AG10803 (cell line): ENCODE data around the gene HDDC3.

Source experiments
- DNase-seq: peaks from one replicate; pipeline ENCODE4 v3.0.0; 2010; ENCODE audit warnings: low read depth
- H3K4me3 ChIP-seq: 2 replicates; pipeline ENCODE4 v1.5.1; 2011; ENCODE audit warnings: mild to moderate bottlenecking, low read length, control low read depth
- CTCF ChIP-seq: conservative IDR thresholded peaks from 2 replicates; pipeline ENCODE4 v1.5.1; 2011; ENCODE audit warnings: mild to moderate bottlenecking, low read length, control low read depth, inconsistent platforms

The HDDC3 gene

GRCh38 chr15:90892023-90892422 is 40.3 kb downstream of the HDDC3 start:
- no peak for TF ChIP-seq CTCF
- DNase-seq: no peak
- H3K4me3 ChIP-seq: no peak overlapping the region

- DNase-seq: no peak
- no peak overlapping the region for H3K4me3 ChIP-seq
- TF ChIP-seq CTCF: no peak
These were observed 40.9 kb downstream of the HDDC3 start for GRCh38 chr15:90891346-90891949.

- no peak for DNase-seq
- no peak overlapping the region for H3K4me3 ChIP-seq
These were observed 41.5 kb downstream of the HDDC3 start for GRCh38 chr15:90890839-90891238.

GRCh38 chr15:90889736-90890456 is 42.5 kb downstream of the HDDC3 start:
- TF ChIP-seq CTCF: no peak
- no peak overlapping the region for H3K4me3 ChIP-seq
- no peak for DNase-seq

More at GRCh38 chr15:90890839-90891238, 41.5 kb downstream of the HDDC3 start:
- TF ChIP-seq CTCF: no peak

GRCh38 chr15:90889313-90889730 is 43.0 kb downstream of the HDDC3 start:
- no peak for TF ChIP-seq CTCF
- DNase-seq: no peak
- H3K4me3 ChIP-seq: no peak overlapping the region

- no peak for DNase-seq
- H3K4me3 ChIP-seq: no peak overlapping the region
- TF ChIP-seq CTCF: no peak
These were observed 45.3 kb downstream of the HDDC3 start for GRCh38 chr15:90887037-90887481.

- DNase-seq: no peak
- no peak for TF ChIP-seq CTCF
- no peak overlapping the region for H3K4me3 ChIP-seq
These were observed 46.1 kb downstream of the HDDC3 start for GRCh38 chr15:90886291-90886614.
